ENCODE data around the gene GSC2. TPM values are rescaled to one million over a fixed set of nuclear protein-coding genes. Genes with fewer than 3 reads are reported as not detected.

The GSC2 gene, protein sequence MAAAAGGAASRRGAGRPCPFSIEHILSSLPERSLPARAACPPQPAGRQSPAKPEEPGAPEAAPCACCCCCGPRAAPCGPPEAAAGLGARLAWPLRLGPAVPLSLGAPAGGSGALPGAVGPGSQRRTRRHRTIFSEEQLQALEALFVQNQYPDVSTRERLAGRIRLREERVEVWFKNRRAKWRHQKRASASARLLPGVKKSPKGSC
- total RNA-seq (2014; rRNA removed; shearing (Covaris generic)): not detected in 2 replicates

DNA sequence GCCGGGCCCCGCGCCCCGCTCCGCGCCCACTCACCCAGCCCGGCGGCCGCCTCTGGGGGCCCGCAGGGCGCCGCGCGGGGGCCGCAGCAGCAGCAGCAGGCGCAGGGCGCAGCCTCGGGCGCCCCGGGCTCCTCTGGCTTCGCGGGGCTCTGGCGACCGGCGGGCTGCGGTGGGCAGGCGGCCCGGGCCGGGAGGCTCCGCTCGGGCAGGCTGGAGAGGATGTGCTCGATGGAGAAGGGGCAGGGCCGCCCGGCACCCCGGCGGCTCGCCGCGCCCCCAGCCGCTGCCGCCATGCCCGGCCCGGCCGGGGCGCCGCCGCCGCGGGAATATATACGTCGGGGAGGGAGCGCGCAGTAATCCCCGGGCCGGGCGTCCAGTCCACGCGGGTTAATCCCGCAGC, at the start of gene GSC2:
Gene GSC2, minus strand, starts transcription at position 302 of the 400 bp plus-strand sequence. Its CDS starts 9 bp downstream, at position 293.
- H3K27ac ChIP-seq: no peak within 1 kb of the TSS
- H3K4me3 ChIP-seq: no peak within 1 kb of the TSS
- no peaks in the 10 kb centered on the region for H3K9me3 ChIP-seq (replicated peaks)
- H3K4me1 ChIP-seq: no peaks in the 10 kb centered on the region
- H3K36me3 ChIP-seq: no peaks in the 10 kb centered on the region
- DNase-seq: no peak
- 0 out of 2 replicates have a peak, but pooled peaks cover 3% of the 10 kb centered on the region for H3K27me3 ChIP-seq

DNA sequence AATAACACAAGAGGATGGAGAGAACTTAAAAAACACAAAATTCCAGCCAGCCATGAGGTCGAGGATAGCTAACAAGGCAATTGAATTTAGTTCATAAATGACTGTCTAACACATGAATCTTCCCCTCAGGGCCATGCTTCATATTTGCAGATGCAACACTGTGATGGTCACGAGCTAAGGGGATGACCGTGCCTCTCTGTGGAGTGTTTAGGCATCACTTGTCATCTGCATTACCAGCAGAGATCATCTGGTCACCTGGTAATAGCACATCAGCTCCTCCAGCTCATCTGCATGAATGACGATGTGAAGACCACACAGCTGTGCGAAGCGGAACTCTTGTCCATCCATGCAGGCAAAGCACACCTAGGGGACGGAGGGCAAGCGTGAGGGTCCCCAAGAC, 49.4 kb upstream of the GSC2 start:
- DNase-seq: no peak
- H3K4me3 ChIP-seq: no peak overlapping the region

DNA sequence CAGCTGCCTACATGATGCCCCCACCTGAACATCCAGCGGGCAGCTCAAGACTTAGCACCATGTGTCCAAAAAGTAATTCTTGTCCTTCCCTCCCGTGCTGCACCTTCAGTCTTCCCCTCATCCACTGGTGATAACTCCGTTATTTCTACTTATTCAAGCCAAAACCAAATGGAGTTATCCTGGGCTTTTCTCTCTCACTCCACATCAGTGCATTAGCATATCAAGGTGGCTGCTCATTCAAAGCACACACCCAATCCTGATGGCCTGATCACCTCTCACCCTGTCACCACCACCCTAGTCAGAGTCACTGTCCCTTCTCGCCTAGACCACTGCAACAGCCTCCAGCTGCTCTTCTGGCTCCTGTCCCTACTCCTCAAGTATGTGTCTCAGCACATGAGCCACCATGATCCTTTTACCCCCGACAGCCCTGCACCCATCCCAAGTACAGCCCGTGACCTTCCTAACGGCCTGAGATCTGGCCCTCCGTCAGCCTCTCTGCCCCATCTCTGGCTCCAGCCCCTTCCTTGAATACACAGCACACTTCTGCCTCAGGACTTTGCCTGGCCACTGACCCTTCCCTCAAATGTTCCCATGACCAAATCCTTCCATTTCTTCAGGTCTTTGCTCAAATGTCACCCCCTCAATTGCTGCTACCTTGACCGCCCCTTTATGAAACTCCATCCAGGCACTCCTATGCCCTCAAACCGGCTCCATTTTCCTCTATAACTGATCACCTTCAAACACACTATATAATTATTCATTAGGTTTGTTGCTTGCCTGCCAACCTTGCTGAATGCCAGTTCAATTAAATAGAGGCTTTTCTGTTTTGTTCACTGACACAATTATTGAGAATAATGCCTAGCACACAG, 48.1 kb upstream of the GSC2 start:
- H3K4me1 ChIP-seq: no peaks in the 10 kb centered on the region
- no peak overlapping the region for H3K4me3 ChIP-seq
- no peak for DNase-seq
- H3K27me3 ChIP-seq: no peaks in the 10 kb centered on the region
- H3K36me3 ChIP-seq: peaks cover 12% of the 10 kb centered on the region
- H3K9me3 ChIP-seq (replicated peaks): no peaks in the 10 kb centered on the region
- H3K27ac ChIP-seq: no peak overlapping the region

More for the DNA sequence above, 49.4 kb upstream of the GSC2 start:
- Histone ChIP-seq H3K27me3 (no peaks in the 10 kb centered on the region), H3K27ac (no peak overlapping the region), H3K9me3 (replicated peaks) (no peaks in the 10 kb centered on the region), H3K4me1 (no peaks in the 10 kb centered on the region), H3K36me3 (peaks cover 5% of the 10 kb centered on the region; the same call in 1 of the 2 replicates)

DNA sequence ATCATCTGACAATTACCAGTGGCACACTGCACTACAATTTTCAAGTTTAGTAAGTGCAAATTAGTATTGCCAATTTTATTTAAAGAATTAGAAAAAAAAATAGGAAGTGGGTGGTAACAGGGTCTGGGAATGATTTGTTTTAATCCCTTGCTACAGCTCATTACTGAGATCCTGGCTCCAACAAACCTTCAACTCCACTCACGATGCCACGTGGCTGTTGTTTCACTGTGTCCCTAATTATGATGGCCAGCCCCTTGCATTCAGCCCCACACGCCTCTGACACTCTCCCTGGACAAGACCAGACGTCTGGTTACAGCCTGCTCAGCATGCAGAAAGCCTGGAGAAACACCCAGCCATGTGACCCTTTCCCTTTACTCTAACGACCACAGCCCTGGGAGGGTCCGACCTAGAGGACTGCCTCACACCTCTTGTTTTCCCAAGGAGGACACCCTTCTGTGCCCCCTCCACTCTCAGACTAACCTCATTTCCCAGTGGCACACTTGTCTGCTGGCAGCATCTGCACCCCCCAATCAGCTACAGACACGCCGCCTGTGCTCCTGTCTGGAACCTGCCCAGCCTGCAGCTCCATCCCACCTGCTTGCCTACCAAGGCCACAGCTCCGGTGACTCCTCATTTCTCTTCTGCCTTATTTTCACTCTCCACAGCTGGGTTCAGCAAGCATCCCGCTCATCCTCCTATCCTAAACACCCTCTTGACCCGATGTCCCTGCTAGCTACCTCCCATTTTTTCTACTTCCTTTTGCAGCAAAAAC, 46.9 kb upstream of the GSC2 start:
- Histone ChIP-seq H3K36me3 (peaks cover 12% of the 10 kb centered on the region), H3K9me3 (replicated peaks) (no peaks in the 10 kb centered on the region), H3K4me3 (no peak overlapping the region), H3K27me3 (no peaks in the 10 kb centered on the region), H3K27ac (no peak overlapping the region), H3K4me1 (no peaks in the 10 kb centered on the region)
- no peak for DNase-seq

DNA sequence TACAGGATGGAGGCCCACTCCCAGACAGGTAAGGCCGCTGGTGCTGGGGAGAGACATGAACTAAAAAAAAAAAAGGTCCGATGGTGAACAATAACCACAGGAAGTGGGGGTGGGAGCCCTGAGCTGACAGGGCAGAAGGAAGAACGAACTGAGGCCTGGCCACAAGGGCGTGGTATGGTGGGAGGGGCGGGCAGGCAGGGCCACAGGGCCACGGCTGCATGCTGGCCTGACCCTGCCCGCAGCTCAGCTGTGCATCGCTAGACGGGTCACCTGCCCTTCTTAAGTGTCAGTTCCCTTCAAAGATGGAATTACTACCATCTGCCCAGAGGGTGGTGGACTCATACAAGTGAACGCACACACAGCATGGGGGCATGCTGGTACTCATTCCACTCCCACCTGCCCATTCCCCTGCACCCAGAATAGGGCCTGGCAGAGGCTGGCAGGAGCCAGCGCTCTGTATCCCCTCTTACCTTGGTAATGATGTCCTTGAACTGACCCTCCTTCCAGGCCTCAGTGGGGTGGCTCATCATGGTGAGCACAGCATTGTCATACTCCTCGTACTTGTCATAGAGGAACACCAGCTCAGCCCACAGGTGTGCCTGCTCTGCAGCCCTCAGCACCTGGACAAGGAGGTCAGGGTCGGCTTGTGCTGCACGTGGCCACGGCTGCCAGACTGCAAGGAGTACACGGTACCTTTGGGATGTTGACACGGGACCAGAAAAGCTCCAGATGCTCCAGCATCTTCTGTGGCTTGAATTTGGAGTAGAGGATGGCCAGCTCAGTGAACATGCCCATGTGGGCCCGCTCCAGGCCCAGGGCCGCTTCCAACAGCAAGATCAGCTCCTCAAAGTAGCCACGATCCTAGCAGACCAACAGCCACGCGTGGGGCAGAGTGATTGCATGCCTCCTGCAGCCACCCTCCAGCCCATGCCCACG, 46.0 kb upstream of the GSC2 start:
- H3K27ac ChIP-seq: no peak overlapping the region
- no peaks in the 10 kb centered on the region for H3K9me3 ChIP-seq (replicated peaks)
- H3K36me3 ChIP-seq: peaks cover 12% of the 10 kb centered on the region
- H3K4me3 ChIP-seq: no peak overlapping the region
- H3K27me3 ChIP-seq: no peaks in the 10 kb centered on the region
- H3K4me1 ChIP-seq: no peaks in the 10 kb centered on the region
- DNase-seq: no peak

DNA sequence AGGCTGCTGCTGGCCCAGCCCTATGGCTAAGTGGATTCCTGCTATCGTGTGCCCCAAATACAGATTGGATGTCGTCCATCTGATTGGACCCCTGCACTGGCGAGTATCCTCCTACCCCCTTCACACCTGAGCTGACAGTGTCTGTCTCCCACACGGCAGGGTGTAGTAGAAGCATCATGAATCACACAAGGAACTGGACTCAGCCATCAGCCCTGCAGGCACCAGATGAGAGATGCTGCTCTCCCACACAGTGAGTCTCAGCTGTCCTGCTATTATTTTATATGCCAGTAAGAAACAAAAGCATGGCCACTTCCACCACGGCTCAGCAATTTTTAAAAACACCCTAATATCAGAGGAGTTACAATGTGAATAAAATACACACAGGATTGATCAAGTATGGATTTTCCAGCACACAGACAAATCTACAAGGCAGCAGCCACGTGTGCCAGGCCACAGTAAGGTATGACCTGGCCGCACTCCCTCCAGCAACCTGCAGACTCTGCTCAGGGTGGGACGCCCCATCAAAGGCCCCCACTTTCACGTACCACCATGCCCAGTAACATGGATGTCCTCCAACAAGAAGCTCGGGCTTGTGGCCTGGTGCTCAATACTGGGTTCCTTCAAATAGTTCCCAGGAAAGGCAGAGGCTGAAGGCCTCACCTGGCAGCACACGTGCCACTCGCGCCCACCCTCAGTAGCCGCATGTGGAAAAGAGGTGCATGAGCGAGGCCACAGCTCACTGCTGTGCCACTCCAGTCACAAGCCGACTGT, 44.9 kb upstream of the GSC2 start:
- Histone ChIP-seq H3K9me3 (replicated peaks) (no peaks in the 10 kb centered on the region), H3K27me3 (no peaks in the 10 kb centered on the region), H3K27ac (no peak overlapping the region), H3K4me3 (no peak overlapping the region), H3K4me1 (no peaks in the 10 kb centered on the region), H3K36me3 (peaks cover 14% of the 10 kb centered on the region)
- DNase-seq: no peak

DNA sequence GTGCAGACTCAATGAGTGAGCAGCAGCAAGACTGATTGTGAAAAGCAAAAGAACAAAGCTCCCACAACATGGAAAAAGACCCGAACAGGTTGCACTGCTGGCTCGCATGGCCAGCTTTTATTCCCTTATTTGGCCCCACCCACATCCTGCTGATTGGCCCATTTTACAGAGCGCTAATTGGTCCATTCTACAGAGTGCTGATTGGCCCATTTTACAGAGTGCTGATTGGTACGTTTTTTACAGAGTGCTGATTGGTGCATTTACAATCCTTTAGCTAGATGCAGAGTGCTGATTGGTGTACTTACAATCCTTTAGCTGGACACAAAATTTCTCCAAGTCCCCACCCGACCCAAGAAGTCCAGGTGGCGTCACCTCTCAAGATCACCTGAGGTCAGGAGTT, 43.8 kb upstream of the GSC2 start:
- peaks cover 14% of the 10 kb centered on the region for H3K36me3 ChIP-seq
- no peak overlapping the region for H3K27ac ChIP-seq
- H3K27me3 ChIP-seq: no peaks in the 10 kb centered on the region
- no peak overlapping the region for H3K4me3 ChIP-seq
- H3K9me3 ChIP-seq (replicated peaks): no peaks in the 10 kb centered on the region
- no peaks in the 10 kb centered on the region for H3K4me1 ChIP-seq
- no peak for DNase-seq

DNA sequence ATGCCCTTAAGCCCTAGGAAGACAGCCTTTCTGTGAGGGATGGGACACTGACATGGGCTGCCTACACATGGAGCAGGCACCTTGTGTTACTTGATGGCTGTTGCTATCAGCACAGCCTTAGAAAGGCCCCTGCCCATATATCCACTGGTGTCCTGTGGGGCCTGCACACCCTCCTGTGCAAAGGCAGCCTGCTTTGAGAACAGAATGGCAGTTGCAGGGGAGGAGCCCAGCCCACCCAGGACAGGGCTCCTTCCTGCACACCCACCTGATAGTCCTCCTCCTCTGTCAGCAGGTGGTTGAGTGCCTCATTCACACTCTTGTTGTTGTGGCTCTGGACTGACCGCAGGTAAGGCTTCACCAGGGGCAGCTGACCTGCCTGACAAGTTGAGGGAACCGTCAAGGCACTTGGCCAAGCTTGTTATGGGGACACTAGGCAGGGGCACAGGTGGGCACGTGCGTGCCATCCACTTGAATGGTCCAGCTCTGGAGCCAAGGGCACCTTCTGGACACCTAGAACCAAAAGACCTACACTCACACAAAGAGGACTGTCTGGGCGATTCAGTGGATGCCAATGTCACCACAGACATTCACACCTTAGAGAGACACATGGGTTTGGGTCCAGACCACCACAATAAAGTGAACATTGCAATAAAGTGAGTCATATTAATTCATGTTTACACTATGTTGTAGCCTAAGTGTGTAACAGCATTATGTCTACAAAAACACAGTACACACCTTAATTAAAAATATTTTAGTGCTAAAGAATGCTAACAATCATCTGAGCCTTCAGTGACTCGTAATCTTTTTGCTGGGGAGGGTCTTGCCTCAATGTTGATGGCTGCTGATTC, 37.8 kb upstream of the GSC2 start:
- DNase-seq: no peak
- Histone ChIP-seq H3K27me3 (no peaks in the 10 kb centered on the region), H3K4me3 (no peak overlapping the region), H3K9me3 (replicated peaks) (no peaks in the 10 kb centered on the region), H3K4me1 (peaks cover 3% of the 10 kb centered on the region; the same call in 1 of the 2 replicates), H3K27ac (no peak overlapping the region), H3K36me3 (peaks cover 3% of the 10 kb centered on the region; the same call in 1 of the 2 replicates)

DNA sequence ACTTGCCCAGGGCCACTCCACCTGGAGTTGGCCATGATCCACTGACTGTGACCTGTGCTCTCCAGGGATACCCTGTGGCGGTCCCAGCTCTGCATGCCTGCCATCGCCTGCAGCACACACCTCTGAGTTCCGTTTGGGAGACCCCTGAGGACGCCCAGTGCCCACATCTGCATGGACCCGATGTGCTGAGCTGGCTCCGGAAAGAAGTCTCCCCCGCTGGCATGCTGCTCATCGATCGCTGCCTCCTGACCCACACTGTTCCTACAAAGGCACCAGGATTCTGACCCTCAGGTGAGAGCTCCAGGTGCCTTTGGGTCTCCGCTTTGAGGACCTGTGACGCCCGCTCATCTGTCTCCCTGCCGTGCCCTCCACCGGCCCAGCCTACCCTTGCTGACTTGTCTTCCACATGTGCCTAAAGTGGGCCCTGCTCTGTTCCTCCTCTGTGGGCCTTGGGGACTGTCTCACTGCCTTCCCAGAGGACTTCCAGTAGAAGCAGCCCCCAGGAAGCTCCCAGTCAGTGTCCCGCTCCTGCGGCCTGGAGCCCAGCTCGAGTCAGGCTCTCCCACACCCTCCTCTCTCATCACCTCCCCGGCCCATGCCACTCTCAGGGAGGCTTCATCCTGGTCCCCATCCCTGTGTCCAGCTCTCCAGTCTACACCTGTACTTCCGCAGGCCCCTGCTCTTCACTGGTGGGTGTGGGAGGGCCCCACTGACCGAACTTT, 34.3 kb upstream of the GSC2 start:
- peaks cover 3% of the 10 kb centered on the region; the same call in 1 of the 2 replicates for H3K4me1 ChIP-seq
- H3K27ac ChIP-seq: no peak overlapping the region
- DNase-seq: no peak
- H3K27me3 ChIP-seq: no peaks in the 10 kb centered on the region
- H3K36me3 ChIP-seq: no peaks in the 10 kb centered on the region
- no peak overlapping the region for H3K4me3 ChIP-seq
- no peaks in the 10 kb centered on the region for H3K9me3 ChIP-seq (replicated peaks)

DNA sequence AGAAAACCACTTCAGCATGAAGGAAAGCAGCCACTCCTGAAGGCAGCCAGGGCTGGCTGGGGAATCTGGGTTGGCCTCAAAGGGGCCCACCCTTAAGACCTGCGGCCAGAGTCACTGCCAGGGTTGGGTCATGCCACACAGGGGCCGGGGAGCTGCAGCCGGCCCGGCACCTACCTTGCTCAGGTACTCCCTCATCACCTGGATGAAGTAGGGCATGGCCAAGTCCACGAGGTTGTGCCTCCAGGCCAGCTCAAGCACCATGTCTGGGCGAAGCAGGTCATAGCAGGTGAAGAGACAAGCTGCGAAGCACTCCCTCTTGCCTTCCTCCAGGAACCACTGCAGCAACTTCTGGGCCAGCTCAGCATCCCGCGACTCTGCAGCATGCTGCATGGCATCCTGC, 33.1 kb upstream of the GSC2 start:
- Histone ChIP-seq H3K4me1 (peaks cover 3% of the 10 kb centered on the region; the same call in 1 of the 2 replicates), H3K4me3 (no peak overlapping the region), H3K9me3 (replicated peaks) (no peaks in the 10 kb centered on the region), H3K27ac (no peak overlapping the region), H3K36me3 (no peaks in the 10 kb centered on the region), H3K27me3 (no peaks in the 10 kb centered on the region)
- no peak for DNase-seq

DNA sequence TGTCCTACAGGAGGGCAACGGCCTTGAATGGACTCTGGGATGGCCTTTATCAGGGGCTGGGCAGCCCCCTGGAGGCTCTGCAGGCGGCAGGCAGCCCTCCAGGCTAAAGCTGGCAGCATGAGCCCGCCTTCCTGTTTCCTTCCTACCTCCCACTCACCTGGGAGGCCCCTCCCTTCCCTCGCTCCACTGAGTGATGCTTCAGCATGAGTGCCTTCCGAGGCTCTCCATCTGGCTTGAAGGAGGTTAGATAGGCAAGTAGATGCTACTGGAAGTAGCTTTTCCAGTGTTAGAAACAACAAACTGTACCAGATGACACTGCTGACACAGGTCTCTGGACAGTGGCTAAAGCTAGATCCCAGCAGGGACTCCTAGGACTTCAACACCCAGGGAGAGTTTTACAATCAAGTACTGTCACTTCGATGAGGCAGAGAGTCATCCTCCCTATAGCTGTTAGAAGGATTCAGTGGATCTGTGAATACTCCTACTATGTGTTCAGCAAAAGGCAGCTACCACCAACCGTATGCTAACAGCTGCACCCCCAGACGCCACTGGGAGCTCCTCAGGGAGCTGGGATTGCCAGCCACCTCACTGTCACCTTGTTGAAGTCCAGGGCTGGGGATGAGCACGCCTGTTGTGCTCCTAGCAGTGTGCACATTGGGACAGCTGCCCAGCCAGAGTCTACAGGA, 32.5 kb upstream of the GSC2 start:
- no peak overlapping the region for H3K4me3 ChIP-seq
- DNase-seq: no peak
- no peaks in the 10 kb centered on the region for H3K27me3 ChIP-seq
- peaks cover 3% of the 10 kb centered on the region; the same call in 1 of the 2 replicates for H3K4me1 ChIP-seq
- H3K27ac ChIP-seq: no peak overlapping the region
- H3K9me3 ChIP-seq (replicated peaks): no peaks in the 10 kb centered on the region
- H3K36me3 ChIP-seq: no peaks in the 10 kb centered on the region
